HepG2 (cell line): Measurements from ENCODE around the gene CELF5.

Experiments
- HCFC1 ChIP-seq: fragments of 150-350 bp; IDR thresholded peaks from 2 replicates; pipeline ENCODE4 v1.6.1; 2014; ENCODE audit warnings: low read depth, low read length
- PLSCR1 ChIP-seq: sonication (generic); formaldehyde crosslinking; IDR thresholded peaks from 2 replicates; pipeline ENCODE4 v1.5.0; 2020; ENCODE audit warnings: missing genetic modification reagents, mild to moderate bottlenecking, borderline replicate concordance
- SUZ12 ChIP-seq: fragments of 150-350 bp; IDR thresholded peaks from 2 replicates; pipeline ENCODE4 v1.6.1; 2014; ENCODE audit warnings: low read depth, low read length
- TCF12 ChIP-seq, 2 experiments: fragments of 450-650 bp in 1 of 2; sonication (generic) in 1 of 2; formaldehyde crosslinking in 1 of 2; IDR thresholded peaks; 2 replicates each; pipeline versions ENCODE4 v1.6.1 to v1.8.0; 2017 to 2022; ENCODE audit warnings: antibody characterized with exemption in 1 of 2, mild to moderate bottlenecking in 1 of 2, missing genetic modification reagents in 1 of 2, moderate library complexity in 1 of 2
- TERF1 ChIP-seq: sonication (generic); formaldehyde crosslinking; IDR thresholded peaks from 2 replicates; pipeline ENCODE4 v1.8.0; 2022; ENCODE audit warnings: mild to moderate bottlenecking, missing genetic modification reagents, moderate library complexity
- ZNF33A ChIP-seq: sonication (generic); formaldehyde crosslinking; IDR thresholded peaks from 2 replicates; pipeline ENCODE4 v1.5.1; 2020; ENCODE audit warnings: missing genetic modification reagents, mild to moderate bottlenecking, moderate library complexity, borderline replicate concordance
- ZNF703 ChIP-seq: sonication (generic); formaldehyde crosslinking; IDR thresholded peaks from 2 replicates; pipeline ENCODE4 v1.5.1; 2020; ENCODE audit warnings: missing genetic modification reagents, mild to moderate bottlenecking, moderate library complexity, borderline replicate concordance
- ZSCAN9 ChIP-seq: IDR thresholded peaks from 2 replicates; pipeline ENCODE4 v1.6.1; 2016; ENCODE audit warnings: borderline replicate concordance

GRCh38 chr19:3229346-3229743, 4.9 kb downstream of the CELF5 start:
- no peak for TF ChIP-seq TERF1
- no peak for TF ChIP-seq ZSCAN9 (CRISPR knock-in tag)
- TF ChIP-seq ZNF703 (CRISPR knock-in tag): no peak
- TF ChIP-seq TCF12 (IDR thresholded peaks at IDR 0.05): no peak
- no peak for TF ChIP-seq TCF12 (CRISPR knock-in tag; IDR thresholded peaks at IDR 0.05)
- TF ChIP-seq PLSCR1: no peak
- TF ChIP-seq HCFC1: no peak
- no peak for TF ChIP-seq ZNF33A (CRISPR knock-in tag)
- TF ChIP-seq SUZ12: no peak
